HG03066 (cell line): Measurements from ENCODE around the gene HERPUD1.

Source experiments
- ATAC-seq: cut with Tn5 transposase; IDR thresholded peaks from one replicate; pipeline ENCODE4 v1.9.1; 2021; ENCODE audit warnings: low read depth; ENCODE audit not compliant: unreplicated experiment

Gene HERPUD1

GRCh38 chr16:56910654-56911539 is 21.0 kb upstream of the HERPUD1 start:
- ATAC-seq, result no peak

DNA sequence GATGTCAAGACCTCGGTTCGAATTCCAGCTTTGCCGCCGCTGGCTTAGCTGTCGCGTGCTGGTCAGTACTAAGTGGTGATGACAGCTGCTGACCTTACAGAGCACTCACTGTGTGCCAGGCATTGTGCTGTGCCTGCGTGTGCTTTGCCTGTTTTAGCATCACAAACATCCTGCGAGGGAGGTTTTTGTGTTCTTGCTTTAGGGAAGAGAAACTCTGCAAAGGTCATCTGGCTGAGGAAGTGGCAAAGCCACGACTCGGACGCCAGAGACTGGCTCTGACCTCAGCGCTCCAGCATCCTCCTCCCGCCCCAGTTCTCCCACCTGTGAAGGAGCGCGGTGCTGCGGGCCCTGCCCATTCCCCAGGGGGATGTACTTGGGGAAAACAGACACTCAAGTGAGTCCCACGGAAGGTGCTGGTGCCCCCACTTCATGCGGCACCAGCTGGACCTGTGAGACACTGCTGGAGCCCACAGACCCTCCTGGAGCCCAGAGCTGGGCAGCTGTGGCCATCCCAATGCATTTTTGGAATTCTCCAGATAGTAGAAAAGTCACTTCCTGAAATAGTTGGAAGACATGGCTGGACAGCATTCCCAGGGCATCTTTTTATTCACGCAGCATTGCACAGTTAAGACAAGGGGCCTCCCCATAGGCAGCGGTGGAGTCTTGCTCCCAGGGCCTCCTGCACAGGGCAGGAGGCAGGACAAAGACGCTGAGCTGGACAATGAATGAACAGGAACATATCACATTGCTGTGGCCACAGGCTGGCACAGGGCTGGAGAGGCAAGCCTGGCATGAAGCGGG is 20.0 kb upstream of the HERPUD1 start:
- ATAC-seq, result no peak

DNA sequence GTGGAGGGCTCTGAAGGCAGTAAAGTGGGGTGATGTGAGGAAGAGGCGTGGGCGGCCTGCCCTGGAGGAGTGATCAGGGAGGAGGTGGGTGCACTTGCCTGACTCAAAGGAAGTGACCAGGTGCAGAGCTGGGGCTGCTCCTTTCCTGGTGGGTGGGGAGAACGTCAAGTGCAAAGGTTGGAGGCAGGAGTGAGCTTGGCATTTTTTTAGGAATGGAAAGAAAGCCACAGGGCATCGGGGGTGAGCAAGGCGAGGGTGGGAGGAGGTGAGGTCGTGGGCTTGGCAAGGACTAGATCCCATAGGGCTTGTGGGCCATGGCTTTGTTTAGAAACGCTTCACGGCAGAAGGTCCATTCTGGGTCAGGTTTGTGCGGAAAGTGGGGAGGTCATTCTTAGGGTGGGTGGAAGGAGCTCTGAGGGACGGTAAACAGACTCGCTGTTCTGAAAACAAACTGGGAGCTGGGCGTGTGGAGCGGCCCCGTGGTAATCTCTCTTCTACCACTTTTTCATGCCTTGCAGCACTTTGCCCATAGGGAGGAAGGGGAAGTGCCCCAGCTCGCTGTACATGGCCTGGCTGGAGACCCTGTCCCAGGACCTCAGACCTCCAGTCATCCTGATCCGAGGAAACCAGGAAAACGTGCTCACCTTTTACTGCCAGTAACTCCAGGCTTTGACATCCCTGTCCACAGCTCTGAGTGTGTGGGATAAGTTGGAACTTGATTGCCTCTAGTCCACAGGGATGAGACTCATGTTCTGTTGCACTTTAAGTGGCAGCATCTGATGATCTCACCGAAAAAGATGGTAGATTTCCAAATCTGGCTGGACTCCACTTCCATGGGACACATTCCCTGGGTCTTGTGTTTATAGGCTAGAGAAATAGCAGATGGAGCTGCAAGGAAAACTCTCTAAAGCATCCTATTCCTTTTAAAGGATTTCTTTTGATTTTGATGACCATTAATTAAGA is 18.9 kb upstream of the HERPUD1 start:
- no peak for ATAC-seq

DNA sequence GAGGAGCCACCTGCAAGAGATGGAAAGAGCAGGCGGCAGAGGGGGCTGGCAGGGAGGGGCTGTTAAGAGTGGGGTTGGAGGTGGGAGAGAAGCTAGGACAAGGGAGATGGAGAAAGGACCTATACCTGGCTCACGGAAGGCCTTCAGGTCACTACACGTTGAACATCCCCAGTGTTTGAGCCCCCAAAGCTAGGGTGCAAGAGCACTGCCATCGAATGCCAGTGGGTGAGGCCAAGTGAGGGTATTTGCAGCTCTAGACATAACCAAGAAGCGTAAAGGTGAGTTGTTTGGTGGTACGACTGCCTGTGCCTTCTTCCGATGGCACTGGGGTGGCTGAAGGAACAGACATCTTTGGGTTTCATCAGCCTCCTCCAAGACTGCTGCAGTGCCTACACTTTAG is 17.0 kb upstream of the HERPUD1 start:
- no peak for ATAC-seq

- no peak for ATAC-seq
These were observed 16.4 kb upstream of the HERPUD1 start for GRCh38 chr16:56915336-56916119.

- peak; percentile 67 for ATAC-seq
These were observed 15.2 kb upstream of the HERPUD1 start for GRCh38 chr16:56916571-56917403.

- no peak for ATAC-seq
These were observed 13.4 kb upstream of the HERPUD1 start for GRCh38 chr16:56918467-56919012.

DNA sequence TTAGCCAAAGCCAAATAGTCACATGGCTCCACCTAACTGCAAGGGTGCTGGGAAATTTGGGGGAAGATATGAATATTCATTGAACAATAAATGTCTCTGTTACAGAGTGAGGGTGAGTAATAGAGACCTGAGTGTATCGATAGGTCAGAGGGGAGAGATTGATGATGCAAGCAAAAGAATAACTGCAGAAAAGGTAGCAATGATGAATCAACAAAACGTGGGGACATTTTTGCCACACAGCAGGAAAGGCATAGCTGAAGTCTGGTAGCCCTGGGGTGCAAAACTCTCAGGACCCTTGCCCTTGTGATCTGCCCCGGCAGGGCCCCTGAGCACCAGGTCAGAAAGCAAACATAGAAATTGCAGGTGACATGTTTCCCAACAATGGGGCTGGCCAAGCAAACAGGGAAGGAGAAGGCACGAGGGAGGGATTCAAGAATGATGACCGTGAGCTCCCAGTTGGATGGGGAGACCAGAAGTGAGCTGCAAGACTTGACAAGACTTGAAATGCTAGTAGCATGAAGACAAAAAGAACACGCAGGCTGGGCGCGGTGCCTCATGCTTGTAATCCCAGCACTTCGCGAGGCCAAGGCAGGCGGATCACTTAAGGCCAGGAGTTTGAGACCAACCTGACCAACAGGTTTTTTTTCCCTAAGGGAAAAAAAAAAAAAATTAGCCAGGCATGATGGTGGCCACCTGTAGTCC is 12.7 kb upstream of the HERPUD1 start:
- no peak for ATAC-seq

GRCh38 chr16:56921571-56921970 is 10.4 kb upstream of the HERPUD1 start:
- no peak for ATAC-seq

GRCh38 chr16:56923481-56924091 is 8.4 kb upstream of the HERPUD1 start:
- ATAC-seq, result no peak

DNA sequence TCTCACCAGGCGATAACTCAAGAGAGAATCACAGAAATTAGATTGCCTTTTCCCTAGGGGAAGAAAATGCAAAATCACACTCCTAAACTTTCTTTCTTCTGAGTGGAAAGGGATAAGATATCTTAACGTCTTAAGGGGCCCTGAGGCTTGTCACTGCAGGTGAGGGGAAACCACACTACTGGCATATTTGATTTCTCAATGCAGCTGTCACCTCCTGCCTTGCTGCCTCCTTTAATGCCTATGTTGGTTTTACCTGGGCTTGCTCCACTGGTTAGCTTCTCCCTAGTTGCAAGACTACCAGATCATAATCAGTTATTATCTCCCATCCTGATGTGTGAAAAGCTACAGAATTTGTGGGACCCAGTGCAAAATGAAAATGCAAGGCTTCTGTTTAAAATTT is 4.5 kb upstream of the HERPUD1 start:
- ATAC-seq, result no peak

DNA sequence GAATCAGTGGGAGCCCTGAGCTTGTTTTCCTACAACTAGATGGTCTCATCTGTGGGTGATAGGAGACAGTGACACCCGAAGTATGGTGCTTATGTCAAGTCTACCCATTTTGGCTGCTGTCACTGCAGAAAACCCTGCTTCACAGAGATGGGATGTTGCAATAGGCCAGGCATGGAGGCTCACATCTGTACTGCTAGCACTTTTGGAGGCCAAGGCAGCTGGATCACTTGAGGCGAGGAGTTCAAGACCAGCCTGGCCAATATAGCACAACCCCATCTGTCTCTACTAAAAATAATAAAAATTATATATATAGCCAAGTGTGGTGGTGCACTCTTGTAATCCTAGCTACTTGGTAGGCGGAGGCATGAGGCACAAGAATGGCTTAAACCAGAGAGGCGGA is 2.3 kb upstream of the HERPUD1 start:
- no peak for ATAC-seq

DNA sequence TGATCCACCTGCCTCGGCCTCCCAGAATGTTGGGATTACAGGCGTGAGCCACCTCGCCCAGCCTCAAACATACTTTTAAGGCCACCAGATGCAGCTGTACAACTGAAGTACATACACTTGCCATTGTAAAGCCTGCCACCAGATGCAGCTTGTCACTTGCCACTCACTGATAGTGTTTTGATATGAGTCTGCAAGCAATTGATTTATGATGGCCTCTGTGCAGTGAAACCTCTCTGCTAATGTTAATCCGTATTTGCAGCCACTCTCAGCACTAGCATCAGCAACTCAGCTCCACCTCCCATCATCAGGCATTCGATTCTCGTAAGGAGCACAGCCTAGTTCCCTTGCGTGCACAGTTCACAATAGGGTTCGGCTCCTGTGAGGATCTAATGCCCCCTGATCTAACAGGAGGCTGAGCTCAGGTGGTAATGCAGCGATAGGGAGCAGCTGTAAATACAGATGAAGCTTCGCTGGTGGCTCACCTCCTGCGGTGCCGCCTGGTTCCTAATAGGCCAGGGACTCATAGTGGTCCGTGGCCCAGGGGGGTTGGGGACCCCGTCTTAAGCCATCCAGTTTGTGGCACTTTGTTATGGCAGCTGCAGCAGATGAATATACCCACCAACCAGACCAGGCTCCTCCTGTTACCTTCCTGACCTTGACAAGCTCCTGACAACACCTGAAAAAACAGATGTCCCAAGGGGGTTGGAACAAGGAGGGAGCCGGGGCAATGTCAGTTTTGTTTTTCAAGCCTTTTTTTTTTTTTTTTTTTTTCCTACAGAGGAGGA is 1.3 kb upstream of the HERPUD1 start:
- ATAC-seq, result no peak

GRCh38 chr16:56931271-56931891 is 561 bp upstream of the HERPUD1 start:
- peak; percentile 41 for ATAC-seq

DNA sequence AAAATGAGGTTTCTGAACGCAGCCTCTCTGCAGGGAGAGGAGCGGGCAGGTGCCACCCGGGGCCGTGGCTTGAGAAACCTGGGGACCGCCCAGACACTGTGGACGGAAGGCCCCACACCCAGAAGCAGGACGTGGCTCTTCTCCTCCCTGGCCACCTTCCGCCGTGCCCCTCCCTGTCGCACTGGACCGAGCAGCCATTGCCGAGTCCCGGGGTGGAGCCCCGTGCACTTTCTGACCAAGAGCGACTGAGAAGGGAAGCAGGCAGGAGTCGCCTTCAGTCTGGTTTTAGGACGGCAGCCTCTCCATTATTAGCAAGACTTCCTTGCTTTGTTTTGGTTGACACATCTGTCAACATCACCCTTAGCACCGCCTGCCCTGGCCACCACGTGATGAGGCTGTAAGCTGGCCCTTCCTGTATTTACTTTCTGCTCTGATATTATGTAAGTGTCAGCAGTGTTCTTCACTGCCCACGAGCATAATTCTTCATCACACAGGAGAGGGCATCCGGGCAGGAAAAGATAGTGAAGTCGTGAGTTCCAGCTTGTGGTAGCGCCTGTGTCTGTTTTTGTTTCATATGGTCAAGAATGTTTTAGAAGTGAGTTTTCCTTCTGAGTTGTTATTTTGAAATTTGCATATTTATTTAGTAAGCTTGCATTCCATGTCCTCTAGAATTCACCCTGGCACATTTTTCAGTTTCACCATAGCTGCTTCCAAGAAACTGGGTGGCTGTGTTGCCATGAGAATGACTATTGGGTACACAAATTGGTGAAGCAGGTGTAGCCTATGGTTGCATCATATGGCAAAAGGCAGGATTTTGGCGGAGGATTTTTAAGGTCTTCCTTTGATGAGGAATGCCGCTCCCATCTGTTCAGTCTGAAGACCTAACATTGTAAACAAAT is 1.0 kb downstream of the HERPUD1 start:
- ATAC-seq, result peak; percentile 7
